K562 (cell line): ENCODE measurements around the gene NUP155. TPM values are rescaled to one million over a fixed set of nuclear protein-coding genes. Genes with fewer than 3 reads are reported as not detected.

Experiments used
- ATAC-seq: fragments of 200-7000 bp; cut with Tn5 transposase; 3 replicates; pipeline ENCODE4 v1.9.1; 2020; ENCODE audit warnings: moderate library complexity
- BruUV-seq: library from RNA; stranded (reverse); fragments of 400-500 nt; replicated peaks from 2 replicates; lab custom pipeline; 2021; lab: Mats Ljungman, UMichigan
- CTCF ChIA-PET: fragments of 300-600 bp; formaldehyde crosslinking; extraction: SDS; loops from one replicate; lab custom pipeline; 2021; ENCODE audit warnings: low intra/inter-chr PET ratio; lab: Yijun Ruan, JAX
- POLR2A ChIA-PET: fragments of 300-600, 350-650 bp; sonication (Branson Sonifier 250); formaldehyde crosslinking; extraction: SDS; loops from one replicate; lab custom pipeline; 2021; ENCODE audit warnings: antibody characterized with exemption, inconsistent platforms; lab: Yijun Ruan, JAX
- DNase-seq, 4 experiments: peaks; one replicate each; pipeline versions ENCODE4 v3.0.0 to v3.0.0-alpha.2; 2011 to 2018; ENCODE audit warnings: low spot score in 3 of 4, mixed read lengths in 3 of 4; ENCODE audit errors: extremely low read depth in 1 of 4
- FAIRE-seq: peaks from 2 replicates; lab custom pipeline; 2011; peaks lifted over from hg19 to GRCh38; lab: Jason Lieb, UNC
- H2AFZ ChIP-seq: 2 replicates; pipeline ENCODE4 v1.6.0; 2011; ENCODE audit warnings: low read depth, low read length, control low read depth, inconsistent platforms
- H3K27ac ChIP-seq: fragments of 200-600 bp; 3 replicates; pipeline ENCODE4 v1.8.0; 2011; ENCODE audit warnings: low read depth, mild to moderate bottlenecking, control low read depth, inconsistent platforms, low read length, moderate library complexity, mixed read lengths; ENCODE audit errors: extremely low read depth
- H3K27me3 ChIP-seq, 2 experiments: fragments of 300-600 bp in 1 of 2; 2 replicates in 1 of 2; 3 replicates in 1 of 2; pipeline versions ENCODE4 v1.6.0 to v1.8.0; 2011; ENCODE audit warnings: inconsistent platforms in 2 of 2, low read length in 2 of 2, mild to moderate bottlenecking in 1 of 2, mixed read lengths in 1 of 2, moderate library complexity in 1 of 2; ENCODE audit not compliant: control insufficient read depth in 2 of 2, insufficient read depth in 2 of 2
- H3K36me3 ChIP-seq: fragments of 300-600 bp; 3 replicates; pipeline ENCODE4 v1.8.0; 2011; ENCODE audit warnings: mild to moderate bottlenecking, low read length, inconsistent platforms; ENCODE audit not compliant: control insufficient read depth, insufficient read depth
- H3K4me1 ChIP-seq, 2 experiments: fragments of 200-600 bp in 1 of 2; replicated peaks in 1 of 2; 2 replicates in 1 of 2; 3 replicates in 1 of 2; pipeline versions ENCODE4 v1.5.1 to v1.8.0; 2011; ENCODE audit warnings: inconsistent platforms in 2 of 2, low read length in 2 of 2, mild to moderate bottlenecking in 1 of 2, mixed read lengths in 1 of 2, moderate library complexity in 1 of 2; ENCODE audit not compliant: control insufficient read depth in 2 of 2, insufficient read depth in 2 of 2
- H3K4me2 ChIP-seq: 2 replicates; pipeline ENCODE4 v1.6.1; 2011; ENCODE audit warnings: low read length, control low read depth, inconsistent platforms, mixed read lengths; ENCODE audit not compliant: insufficient read depth
- H3K4me3 ChIP-seq: fragments of 200-600 bp; sonication (generic), shearing (Covaris generic); 2 replicates; pipeline ENCODE4 v1.5.1; 2016; ENCODE audit warnings: control low read depth, inconsistent platforms
- H3K79me2 ChIP-seq: fragments of 200-600 bp; 3 replicates; pipeline ENCODE4 v1.8.0; 2011; ENCODE audit warnings: low read length, inconsistent platforms; ENCODE audit not compliant: control insufficient read depth, insufficient read depth
- H3K9ac ChIP-seq, 2 experiments: 2 replicates each; pipeline versions ENCODE4 v1.6.0 to v1.6.1; 2011; ENCODE audit warnings: low read depth in 2 of 2, low read length in 2 of 2, control low read depth in 1 of 2, inconsistent platforms in 1 of 2, mild to moderate bottlenecking in 1 of 2, mixed read lengths in 1 of 2; ENCODE audit not compliant: insufficient read depth in 1 of 2
- H3K9me1 ChIP-seq: one replicate; pipeline ENCODE4 v1.6.0; 2011; ENCODE audit warnings: inconsistent platforms, mild to moderate bottlenecking, low read length, moderate library complexity; ENCODE audit not compliant: control insufficient read depth, insufficient read depth
- H3K9me3 ChIP-seq: replicated peaks from 2 replicates; pipeline ENCODE4 v1.5.1; 2011; ENCODE audit warnings: low read depth, low read length, inconsistent platforms; ENCODE audit not compliant: control insufficient read depth, insufficient read depth
- H4K20me1 ChIP-seq: replicated peaks from 2 replicates; pipeline ENCODE4 v1.6.1; 2011; ENCODE audit warnings: low read length, inconsistent platforms, mixed read lengths; ENCODE audit not compliant: control insufficient read depth, insufficient read depth
- BCOR ChIP-seq: fragments of 450-650 bp; IDR thresholded peaks from 2 replicates; pipeline ENCODE4 v1.6.1; 2016
- CAMTA2 ChIP-seq: fragments of 250-450 bp; sonication (Bioruptor Pico); conservative IDR thresholded peaks from 2 replicates; pipeline ENCODE4 v1.5.1; 2022
- CC2D1A ChIP-seq: fragments of 450-650 bp; IDR thresholded peaks from 2 replicates; pipeline ENCODE4 v1.6.1; 2017; ENCODE audit warnings: mild to moderate bottlenecking
- LEF1 ChIP-seq: fragments of 450-650 bp; IDR thresholded peaks from 2 replicates; pipeline ENCODE4 v1.6.1; 2016; ENCODE audit warnings: mild to moderate bottlenecking
- MIER1 ChIP-seq: fragments of 450-650 bp; IDR thresholded peaks from 2 replicates; pipeline ENCODE4 v1.6.1; 2016; ENCODE audit warnings: antibody characterized with exemption, mild to moderate bottlenecking, low read depth
- PHB2 ChIP-seq: fragments of 450-650 bp; IDR thresholded peaks from 2 replicates; pipeline ENCODE4 v1.6.1; 2017; ENCODE audit warnings: low read depth
- POLR2G ChIP-seq: fragments of 200-400 bp; formaldehyde crosslinking; IDR thresholded peaks from 2 replicates; pipeline ENCODE4 v1.6.1; 2017; ENCODE audit warnings: low read depth, mild to moderate bottlenecking, antibody characterized with exemption, low read length, moderate library complexity
- RBBP5 ChIP-seq: fragments of 200-600 bp; sonication (generic); IDR thresholded peaks from 2 replicates; pipeline ENCODE4 v1.6.1; 2012; ENCODE audit warnings: borderline replicate concordance, mild to moderate bottlenecking, low read length, control low read depth, inconsistent platforms; ENCODE audit not compliant: insufficient read depth, poor library complexity, severe bottlenecking
- ZNF197 ChIP-seq: fragments of 200-800 bp; sonication (Bioruptor generic); IDR thresholded peaks from 2 replicates; pipeline ENCODE4 v1.6.1; 2016; ENCODE audit warnings: low read depth, missing genetic modification characterization, missing compliant biosample characterization
- WGBS: fragments of 100-300 bp; shearing (Covaris generic); methylation state at CpG from one replicate; pipeline ENCODE4 v1.1.6; 2016; ENCODE audit warnings: low coverage, mixed read lengths; ENCODE audit not compliant: insufficient coverage; ENCODE audit errors: missing lambda C conversion rate; 5-methylcytosine and 5-hydroxymethylcytosine counted together
- in situ Hi-C: fragments of 300-500 bp; cut with MboI; formaldehyde crosslinking; loops from 4 replicates; pipeline ENCODE4 v1.15.0; 2018; ENCODE audit warnings: inconsistent platforms, mixed read lengths
- intact Hi-C: fragments of 100-400 bp; cut with micrococcal nuclease; formaldehyde crosslinking; loops from 2 replicates; pipeline ENCODE4 v1.14.2; 2022
- polyA plus RNA-seq, 8 experiments: library from polyadenylated mRNA; depleted of rRNA in 4 of 8; stranded (reverse) in 5 of 8; unstranded in 3 of 8; fragments of >200 nt; fragmentation: Nextera tagmentation in 2 of 8; fragmentation: Illumina TruSeq in 1 of 8; extraction: Ambion mirVana in 2 of 8; extraction: Trizol in 1 of 8; gene quantifications; 2 replicates each; pipeline versions ENCODE4 v1.2.1 to v1.2.3, GENCODE V29; 2011 to 2014; ENCODE audit warnings: inconsistent platforms in 1 of 8, missing spikeins in 1 of 8
- total RNA-seq, 7 experiments: library from RNA; depleted of rRNA in 6 of 7; stranded (reverse); fragments of >200 nt in 6 of 7; fragmentation: Illumina TruSeq in 2 of 7; extraction: Trizol in 2 of 7; gene quantifications; 2 replicates each; pipeline versions ENCODE4 v1.2.1 to v1.2.3, GENCODE V29; 2011 to 2021; ENCODE audit warnings: low replicate concordance in 1 of 7
- TF ChIP-seq, protein P1 (sequence below): fragments of 250-450 bp; sonication (Bioruptor Pico); IDR thresholded peaks from 2 replicates; pipeline ENCODE4 v1.8.0; 2021; ENCODE audit warnings: mild to moderate bottlenecking, moderate library complexity
- TF ChIP-seq, protein P2 (sequence below): IDR thresholded peaks from 3 replicates; pipeline ENCODE4 v1.6.1; 2011; ENCODE audit warnings: borderline replicate concordance, mild to moderate bottlenecking, moderate library complexity; ENCODE audit not compliant: insufficient read length; ENCODE audit errors: extremely low read depth
- TF ChIP-seq, protein P3 (sequence below): sonication (generic); formaldehyde crosslinking; IDR thresholded peaks from 2 replicates; pipeline ENCODE4 v1.8.0; 2023; ENCODE audit warnings: mild to moderate bottlenecking, missing genetic modification reagents
- TF ChIP-seq, protein P4 (sequence below): fragments of 450-650 bp; IDR thresholded peaks from 2 replicates; pipeline ENCODE4 v1.6.1; 2016; ENCODE audit warnings: borderline replicate concordance

The NUP155 gene
- total and polyA plus RNA-seq, 9 of the 15 experiments (the other 6 are each of a cell fraction or from before 2014, with no cell fraction given), result 39.3 to 130 (median 77.0) TPM

DNA sequence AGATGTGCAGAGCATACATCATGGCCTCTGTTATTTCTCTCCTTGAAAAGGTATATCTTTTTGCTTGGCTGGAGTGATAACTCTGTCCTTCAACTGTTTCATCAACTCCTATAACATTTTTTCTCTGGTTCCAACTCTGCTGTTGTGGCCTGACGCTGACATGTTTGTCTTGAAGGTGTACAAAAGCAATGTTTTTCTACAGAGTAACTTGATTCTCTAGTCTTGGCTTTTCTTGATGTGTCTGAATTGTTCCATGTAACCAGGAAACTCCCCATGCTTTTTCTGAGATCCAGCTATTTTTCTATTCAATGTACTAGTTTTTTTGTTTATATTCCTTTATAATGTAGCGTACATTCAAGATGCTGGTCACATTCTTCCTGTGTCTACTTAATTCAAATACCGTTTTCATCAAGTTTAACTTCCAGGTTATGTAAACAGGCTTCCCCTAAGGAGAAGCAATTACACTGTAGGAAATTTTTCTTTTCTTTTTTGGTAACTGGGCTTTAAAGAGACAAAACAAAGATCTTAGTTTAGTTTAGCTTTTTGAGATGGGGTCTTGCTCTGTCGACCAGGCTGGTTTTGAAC lies 115.0 kb downstream of the NUP155 start:
- in situ Hi-C loops (no loop called here), intact Hi-C loops (no loop called here)
- Histone ChIP-seq H3K9me1 (no peaks in the 10 kb centered on the region), H3K27me3 (peaks cover 0 to 2% of the 10 kb centered on the region in 2 experiments; a peak in 2 of 5 replicates), H3K79me2 (no peaks in the 10 kb centered on the region), H4K20me1 (no peaks in the 10 kb centered on the region), H3K27ac (no peak overlapping the region), H3K36me3 (no peaks in the 10 kb centered on the region), H3K4me3 (no peak overlapping the region), H2AFZ (no peak overlapping the region), H3K4me2 (no peak overlapping the region), H3K9me3 (0 out of 2 replicates have a peak, but pooled peaks cover 5% of the 10 kb centered on the region), H3K4me1 (no peaks in the 10 kb centered on the region), H3K9ac (no peak overlapping the region)
- ChIA-PET POLR2A (no interaction called here), CTCF (no interaction called here)
- FAIRE-seq (peak; percentile 15), ATAC-seq (no peak), DNase-seq (no peak)
- 3% methylated on average over 4 of the region's 4 CpGs for WGBS
- TF ChIP-seq MIER1 (no peak), LEF1 (no peak), RBBP5 (no peak), BCOR (no peak), ZNF197 (CRISPR knock-in tag) (no peak), POLR2G (no peak), PHB2 (no peak), CC2D1A (no peak), CAMTA2 (CRISPR knock-in tag) (no peak)
- TF ChIP-seq, protein P1, sequence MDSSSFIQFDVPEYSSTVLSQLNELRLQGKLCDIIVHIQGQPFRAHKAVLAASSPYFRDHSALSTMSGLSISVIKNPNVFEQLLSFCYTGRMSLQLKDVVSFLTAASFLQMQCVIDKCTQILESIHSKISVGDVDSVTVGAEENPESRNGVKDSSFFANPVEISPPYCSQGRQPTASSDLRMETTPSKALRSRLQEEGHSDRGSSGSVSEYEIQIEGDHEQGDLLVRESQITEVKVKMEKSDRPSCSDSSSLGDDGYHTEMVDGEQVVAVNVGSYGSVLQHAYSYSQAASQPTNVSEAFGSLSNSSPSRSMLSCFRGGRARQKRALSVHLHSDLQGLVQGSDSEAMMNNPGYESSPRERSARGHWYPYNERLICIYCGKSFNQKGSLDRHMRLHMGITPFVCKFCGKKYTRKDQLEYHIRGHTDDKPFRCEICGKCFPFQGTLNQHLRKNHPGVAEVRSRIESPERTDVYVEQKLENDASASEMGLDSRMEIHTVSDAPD (CRISPR knock-in tag), result no peak
- TF ChIP-seq, protein P2, sequence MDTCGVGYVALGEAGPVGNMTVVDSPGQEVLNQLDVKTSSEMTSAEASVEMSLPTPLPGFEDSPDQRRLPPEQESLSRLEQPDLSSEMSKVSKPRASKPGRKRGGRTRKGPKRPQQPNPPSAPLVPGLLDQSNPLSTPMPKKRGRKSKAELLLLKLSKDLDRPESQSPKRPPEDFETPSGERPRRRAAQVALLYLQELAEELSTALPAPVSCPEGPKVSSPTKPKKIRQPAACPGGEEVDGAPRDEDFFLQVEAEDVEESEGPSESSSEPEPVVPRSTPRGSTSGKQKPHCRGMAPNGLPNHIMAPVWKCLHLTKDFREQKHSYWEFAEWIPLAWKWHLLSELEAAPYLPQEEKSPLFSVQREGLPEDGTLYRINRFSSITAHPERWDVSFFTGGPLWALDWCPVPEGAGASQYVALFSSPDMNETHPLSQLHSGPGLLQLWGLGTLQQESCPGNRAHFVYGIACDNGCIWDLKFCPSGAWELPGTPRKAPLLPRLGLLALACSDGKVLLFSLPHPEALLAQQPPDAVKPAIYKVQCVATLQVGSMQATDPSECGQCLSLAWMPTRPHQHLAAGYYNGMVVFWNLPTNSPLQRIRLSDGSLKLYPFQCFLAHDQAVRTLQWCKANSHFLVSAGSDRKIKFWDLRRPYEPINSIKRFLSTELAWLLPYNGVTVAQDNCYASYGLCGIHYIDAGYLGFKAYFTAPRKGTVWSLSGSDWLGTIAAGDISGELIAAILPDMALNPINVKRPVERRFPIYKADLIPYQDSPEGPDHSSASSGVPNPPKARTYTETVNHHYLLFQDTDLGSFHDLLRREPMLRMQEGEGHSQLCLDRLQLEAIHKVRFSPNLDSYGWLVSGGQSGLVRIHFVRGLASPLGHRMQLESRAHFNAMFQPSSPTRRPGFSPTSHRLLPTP, result no peak
- TF ChIP-seq, protein P3, sequence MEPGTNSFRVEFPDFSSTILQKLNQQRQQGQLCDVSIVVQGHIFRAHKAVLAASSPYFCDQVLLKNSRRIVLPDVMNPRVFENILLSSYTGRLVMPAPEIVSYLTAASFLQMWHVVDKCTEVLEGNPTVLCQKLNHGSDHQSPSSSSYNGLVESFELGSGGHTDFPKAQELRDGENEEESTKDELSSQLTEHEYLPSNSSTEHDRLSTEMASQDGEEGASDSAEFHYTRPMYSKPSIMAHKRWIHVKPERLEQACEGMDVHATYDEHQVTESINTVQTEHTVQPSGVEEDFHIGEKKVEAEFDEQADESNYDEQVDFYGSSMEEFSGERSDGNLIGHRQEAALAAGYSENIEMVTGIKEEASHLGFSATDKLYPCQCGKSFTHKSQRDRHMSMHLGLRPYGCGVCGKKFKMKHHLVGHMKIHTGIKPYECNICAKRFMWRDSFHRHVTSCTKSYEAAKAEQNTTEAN (CRISPR knock-in tag), result no peak
- TF ChIP-seq, protein P4, sequence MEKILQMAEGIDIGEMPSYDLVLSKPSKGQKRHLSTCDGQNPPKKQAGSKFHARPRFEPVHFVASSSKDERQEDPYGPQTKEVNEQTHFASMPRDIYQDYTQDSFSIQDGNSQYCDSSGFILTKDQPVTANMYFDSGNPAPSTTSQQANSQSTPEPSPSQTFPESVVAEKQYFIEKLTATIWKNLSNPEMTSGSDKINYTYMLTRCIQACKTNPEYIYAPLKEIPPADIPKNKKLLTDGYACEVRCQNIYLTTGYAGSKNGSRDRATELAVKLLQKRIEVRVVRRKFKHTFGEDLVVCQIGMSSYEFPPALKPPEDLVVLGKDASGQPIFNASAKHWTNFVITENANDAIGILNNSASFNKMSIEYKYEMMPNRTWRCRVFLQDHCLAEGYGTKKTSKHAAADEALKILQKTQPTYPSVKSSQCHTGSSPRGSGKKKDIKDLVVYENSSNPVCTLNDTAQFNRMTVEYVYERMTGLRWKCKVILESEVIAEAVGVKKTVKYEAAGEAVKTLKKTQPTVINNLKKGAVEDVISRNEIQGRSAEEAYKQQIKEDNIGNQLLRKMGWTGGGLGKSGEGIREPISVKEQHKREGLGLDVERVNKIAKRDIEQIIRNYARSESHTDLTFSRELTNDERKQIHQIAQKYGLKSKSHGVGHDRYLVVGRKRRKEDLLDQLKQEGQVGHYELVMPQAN, result no peak
- BruUV-seq, result no TSS peak
